OCI-LY1 (cell line): ENCODE data around the gene HOMER2.

Experiments used
- EZH2 ChIP-seq: fragments of 200-600 bp; sonication (generic), shearing (Covaris generic); IDR thresholded peaks from 2 replicates; pipeline ENCODE4 v1.8.0; 2017; ENCODE audit warnings: borderline replicate concordance, mixed run types, mild to moderate bottlenecking, antibody characterized with exemption, low read length, moderate library complexity, mixed read lengths
- TF ChIP-seq, protein P1 (sequence below): fragments of 200-600 bp; sonication (generic), shearing (Covaris generic); IDR thresholded peaks from 2 replicates; pipeline ENCODE4 v1.5.1; 2017; ENCODE audit warnings: mild to moderate bottlenecking, antibody characterized with exemption, low read length, moderate library complexity, mixed read lengths

DNA sequence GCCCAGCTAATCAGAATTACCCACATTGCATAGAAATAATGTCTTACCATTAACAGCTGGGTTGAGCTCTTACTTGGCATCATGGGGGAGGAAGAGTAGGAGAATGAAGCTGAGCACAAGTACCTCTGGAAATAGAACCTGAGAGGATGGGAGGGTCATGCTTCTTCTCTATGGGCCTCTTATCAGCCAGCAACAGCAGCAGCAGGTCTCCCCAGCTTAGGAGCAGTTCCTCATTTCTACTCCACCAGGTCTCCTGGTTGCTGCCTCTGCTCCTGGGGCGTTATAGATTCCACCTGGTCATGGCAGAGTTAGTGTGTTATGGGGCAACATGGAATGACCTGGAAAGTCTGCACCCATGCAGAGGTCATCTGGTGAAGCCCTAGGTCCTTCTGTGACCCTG is 150.0 kb downstream of the HOMER2 start:
- TF ChIP-seq, protein P1, sequence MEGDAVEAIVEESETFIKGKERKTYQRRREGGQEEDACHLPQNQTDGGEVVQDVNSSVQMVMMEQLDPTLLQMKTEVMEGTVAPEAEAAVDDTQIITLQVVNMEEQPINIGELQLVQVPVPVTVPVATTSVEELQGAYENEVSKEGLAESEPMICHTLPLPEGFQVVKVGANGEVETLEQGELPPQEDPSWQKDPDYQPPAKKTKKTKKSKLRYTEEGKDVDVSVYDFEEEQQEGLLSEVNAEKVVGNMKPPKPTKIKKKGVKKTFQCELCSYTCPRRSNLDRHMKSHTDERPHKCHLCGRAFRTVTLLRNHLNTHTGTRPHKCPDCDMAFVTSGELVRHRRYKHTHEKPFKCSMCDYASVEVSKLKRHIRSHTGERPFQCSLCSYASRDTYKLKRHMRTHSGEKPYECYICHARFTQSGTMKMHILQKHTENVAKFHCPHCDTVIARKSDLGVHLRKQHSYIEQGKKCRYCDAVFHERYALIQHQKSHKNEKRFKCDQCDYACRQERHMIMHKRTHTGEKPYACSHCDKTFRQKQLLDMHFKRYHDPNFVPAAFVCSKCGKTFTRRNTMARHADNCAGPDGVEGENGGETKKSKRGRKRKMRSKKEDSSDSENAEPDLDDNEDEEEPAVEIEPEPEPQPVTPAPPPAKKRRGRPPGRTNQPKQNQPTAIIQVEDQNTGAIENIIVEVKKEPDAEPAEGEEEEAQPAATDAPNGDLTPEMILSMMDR: no peak
- no peak for TF ChIP-seq EZH2
